Neural cell (in vitro differentiated cells): ENCODE measurements around the gene KIR2DL4.
"Not testable (repeated sequence)": the region's sequence is repeated elsewhere in the genome, so short reads cannot be mapped to it uniquely, and the experiment has no call there.

Source experiments
- EP300 ChIP-seq: fragments of 450-650 bp; conservative IDR thresholded peaks from 2 replicates; pipeline ENCODE4 v1.6.1; 2014; ENCODE audit warnings: antibody characterized with exemption, mild to moderate bottlenecking, moderate library complexity; ENCODE audit not compliant: poor library complexity, severe bottlenecking
- MXI1 ChIP-seq: fragments of 450-650 bp; conservative IDR thresholded peaks from 2 replicates; pipeline ENCODE4 v1.6.1; 2014; ENCODE audit warnings: antibody characterized with exemption, mild to moderate bottlenecking; ENCODE audit not compliant: poor library complexity, severe bottlenecking

- not testable (repeated sequence) for TF ChIP-seq MXI1, EP300
Measured at GRCh38 chr19:54775095-54775815, 28.2 kb upstream of the KIR2DL4 start.
